ENCODE measurements around the gene FKBP2. TPM values are rescaled to one million over a fixed set of nuclear protein-coding genes. Genes with fewer than 3 reads are reported as not detected.

Gene FKBP2
- total RNA-seq, 1 experiment from 2014 or later: 41.0 TPM

GRCh38 chr11:64268025-64268892 lies 27.4 kb downstream of the FKBP2 start:
- peaks cover 18 to 23% of the 10 kb centered on the region in 2 experiments for H3K4me1 Mint-ChIP-seq
- Histone ChIP-seq H3K56ac (ENCODE audit: insufficient read length, low read depth, low read length) (no peak overlapping the region), H2BK15ac (ENCODE audit: low read depth, low read length) (no peak overlapping the region)

More at GRCh38 chr11:64268025-64268892, 27.4 kb downstream of the FKBP2 start:
- peak overlapping the region; percentile 97 to 99 for H3K4me3 Mint-ChIP-seq
- peaks cover 15% of the 10 kb centered on the region for H3K23me2 ChIP-seq (ENCODE audit: insufficient read length, low read depth, low read length, poor library complexity, severe bottlenecking)
- H2BK12ac ChIP-seq (ENCODE audit: insufficient read length, low read depth, low read length): no peak overlapping the region
- no peak overlapping the region for H2AK5ac ChIP-seq (ENCODE audit: insufficient read length, low read length)
- no peak overlapping the region for H3K9ac ChIP-seq (ENCODE audit: extremely low read depth, insufficient read length, low read length)
- WGBS (ENCODE audit: extremely low coverage, insufficient read length, low lambda C conversion rate): no CpG with 5 or more reads among the region's 23 CpGs
- no peaks in the 10 kb centered on the region for H3K9me3 Mint-ChIP-seq
- H4K20me1 ChIP-seq (ENCODE audit: control insufficient read depth, insufficient read depth, insufficient read length): peaks cover 2% of the 10 kb centered on the region
- no peak overlapping the region for H4K5ac ChIP-seq (ENCODE audit: insufficient read length, low read depth, low read length)
- peaks cover 16 to 45% (median 31%) of the 10 kb centered on the region in 3 experiments; a peak in 6 of 7 replicates for H3K36me3 Mint-ChIP-seq (ENCODE audit: insufficient read depth in 1 of 3, low read depth in 3 of 3)
- H3K4me1 ChIP-seq (ENCODE audit: insufficient read depth, low read length): no peaks in the 10 kb centered on the region
- H2BK20ac ChIP-seq (ENCODE audit: low read depth, low read length, poor library complexity, severe bottlenecking): no peak overlapping the region
- no peak overlapping the region for H3K27ac ChIP-seq (ENCODE audit: insufficient read length, low read depth, low read length)
- no peak overlapping the region for H4K91ac ChIP-seq (ENCODE audit: insufficient read length, low read depth, low read length)
- no peak for TF ChIP-seq CTCF (conservative IDR thresholded peaks at IDR 0.05)
- H2BK120ac ChIP-seq (ENCODE audit: low read depth, low read length, poor library complexity, severe bottlenecking): no peak overlapping the region
- H3K27me3 Mint-ChIP-seq (ENCODE audit: low read depth): no peaks in the 10 kb centered on the region; the same call in 1 of the 2 replicates
- peak overlapping the region in 2 of 3 experiments; percentile 95 to 96; a peak in 4 of 7 replicates for H3K27ac Mint-ChIP-seq
- H2BK5ac ChIP-seq (ENCODE audit: insufficient read length, low read length): no peak overlapping the region
- no peak overlapping the region for H3T11ph ChIP-seq (ENCODE audit: low read length)
- H2AFZ ChIP-seq (ENCODE audit: low read length): no peak overlapping the region
- no peak overlapping the region for H3K23ac ChIP-seq (ENCODE audit: insufficient read length, low read depth, low read length)
- H3K79me1 ChIP-seq (ENCODE audit: insufficient read depth, low read depth, low read length, poor library complexity, severe bottlenecking): no peaks in the 10 kb centered on the region
- no peak overlapping the region for H3K14ac ChIP-seq (ENCODE audit: insufficient read depth, low read length)
- no peak overlapping the region for H3K4ac ChIP-seq (ENCODE audit: low read depth, low read length)
- H3K9me3 ChIP-seq (ENCODE audit: control insufficient read depth, low read depth, low read length): no peaks in the 10 kb centered on the region
- H4K8ac ChIP-seq (replicated peaks; ENCODE audit: insufficient read length, low read depth, low read length): no peak overlapping the region
- H3K4me2 ChIP-seq (ENCODE audit: insufficient read depth, insufficient read length, low read length): peak overlapping the region; percentile 29
- H3K18ac ChIP-seq (ENCODE audit: insufficient read length, low read depth, low read length): no peak overlapping the region
- no peaks in the 10 kb centered on the region for H3K27me3 ChIP-seq (ENCODE audit: insufficient read depth, low read length)
- H3K79me2 ChIP-seq (ENCODE audit: insufficient read depth, low read length): no peaks in the 10 kb centered on the region
- DNase-seq: no peak
